HL-60/S4 treated with phorbol 12-myristate 13-acetate at 8.2 ng/mL for 4 days and 3 days (cell line): ENCODE data around the gene AMIGO3.

Experiments
- in situ Hi-C: fragments of 300-500 bp; cut with MboI; formaldehyde crosslinking; loops from 2 replicates; pipeline ENCODE4 v1.15.0; 2022; ENCODE audit warnings: low sequenced_read_pairs

AMIGO3 gene

DNA sequence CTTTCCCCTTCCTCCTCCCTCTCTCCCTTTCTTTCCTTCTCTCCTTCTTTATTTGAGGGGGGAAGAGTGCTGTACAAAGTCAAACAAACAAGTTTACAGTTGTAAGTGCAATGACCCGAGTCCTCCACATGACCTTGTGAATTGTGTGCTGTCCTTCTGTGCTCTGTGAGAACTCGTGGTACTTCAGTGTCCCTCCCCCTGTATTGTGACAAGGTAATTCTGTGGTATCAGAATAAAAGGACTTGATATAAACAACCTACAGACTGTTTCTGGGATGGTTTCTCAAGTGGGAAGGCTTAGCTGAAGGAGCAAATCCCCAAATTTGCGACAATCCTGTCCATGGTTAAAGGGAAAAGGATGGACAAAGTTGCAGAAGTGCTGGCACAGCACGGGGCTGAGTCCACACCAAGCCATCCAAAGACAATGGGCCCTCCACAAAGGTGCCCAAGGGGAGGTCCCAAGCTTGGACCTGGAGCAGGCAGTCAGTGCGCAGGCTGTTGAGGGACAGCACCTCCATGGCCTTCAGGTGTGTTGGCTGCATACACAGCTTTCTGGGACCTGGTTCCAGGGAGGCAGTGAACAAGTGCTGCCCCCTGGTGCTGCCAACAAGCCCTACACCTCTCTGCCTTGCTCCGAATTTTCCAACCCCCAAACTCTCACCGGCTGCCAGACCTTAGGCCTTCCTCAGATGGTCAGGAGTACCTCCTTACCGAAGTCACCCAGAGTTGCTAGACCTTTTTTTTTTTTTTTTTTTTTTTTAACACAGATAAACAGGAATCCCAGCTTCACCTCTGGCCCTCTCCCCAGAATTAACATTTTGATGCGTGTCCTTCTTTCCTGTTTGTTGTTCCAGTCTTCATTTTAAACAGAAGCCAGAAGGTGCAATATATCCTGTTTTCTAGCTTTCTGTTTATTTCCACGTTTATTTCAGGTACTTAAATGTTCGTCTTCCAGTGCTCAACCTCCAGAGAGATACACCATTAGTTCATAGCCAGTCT is 47.9 kb downstream of the AMIGO3 start:
- in situ Hi-C loops = loop anchor here (25.0 kb wide), 1 partner anchor 109 kb away; the partner anchor contains the start of gene BSN

DNA sequence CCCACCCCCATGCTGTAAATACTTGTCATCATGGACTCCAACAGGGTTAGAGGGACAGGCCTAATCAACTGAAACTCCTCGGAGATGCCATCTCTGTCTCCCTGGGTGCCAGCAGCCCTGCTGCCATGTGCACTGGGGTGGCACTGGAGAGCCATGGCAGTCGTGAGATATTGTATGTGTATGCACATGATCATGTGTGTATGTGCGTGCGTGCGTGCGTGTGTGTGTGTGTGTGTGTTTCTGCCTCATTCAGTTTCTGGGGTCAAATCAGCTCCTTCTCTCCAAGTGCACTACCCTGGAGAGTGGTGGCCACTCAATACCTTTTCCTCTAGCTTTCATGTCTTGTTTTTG is 48.6 kb downstream of the AMIGO3 start:
- in situ Hi-C loops = loop anchor here (25.0 kb wide), 1 partner anchor 109 kb away; the partner anchor contains the start of gene BSN

DNA sequence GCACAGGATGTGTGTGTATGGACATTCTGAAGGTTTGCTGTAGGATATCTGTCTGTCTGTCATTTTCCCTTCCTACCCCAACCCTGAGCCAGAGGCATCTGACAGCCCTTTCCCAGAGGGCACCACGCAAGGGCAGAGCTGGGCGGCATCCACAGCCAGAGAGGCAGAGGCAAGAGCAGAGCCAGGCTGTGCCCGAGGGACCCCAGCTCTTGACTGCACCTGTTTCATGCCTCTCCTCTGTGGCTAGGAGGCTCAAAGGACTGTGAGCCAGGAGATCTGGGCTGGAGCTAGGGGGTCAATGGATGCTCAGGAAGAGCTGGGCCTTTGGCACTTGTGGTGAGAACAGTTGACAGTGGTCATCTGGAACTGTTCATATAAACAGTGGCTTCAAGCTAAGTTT is 50.1 kb downstream of the AMIGO3 start:
- in situ Hi-C loops = loop anchor here (25.0 kb wide), 1 partner anchor 107 kb away; the partner anchor contains the start of gene BSN

DNA sequence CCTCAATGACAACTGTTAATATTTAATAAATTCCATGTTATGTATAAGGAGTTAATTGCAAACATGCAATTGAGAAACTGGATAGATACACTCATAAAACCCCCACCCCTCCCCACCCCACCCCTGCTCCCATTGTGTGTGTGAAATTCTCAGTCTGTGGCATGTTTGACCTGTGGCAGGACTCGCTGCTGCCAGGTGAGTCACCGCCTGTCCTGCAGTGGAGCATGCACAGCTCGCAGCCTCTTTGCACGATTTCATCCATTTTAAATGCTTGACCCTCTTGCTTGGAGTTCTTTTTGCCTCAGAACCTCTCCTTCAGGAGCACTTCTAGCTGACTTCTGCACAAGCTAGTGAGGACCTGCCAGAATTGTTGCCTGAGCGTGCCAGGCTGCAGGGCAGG is 50.6 kb downstream of the AMIGO3 start:
- in situ Hi-C loops = loop anchor here (25.0 kb wide), 1 partner anchor 107 kb away; the partner anchor contains the start of gene BSN

DNA sequence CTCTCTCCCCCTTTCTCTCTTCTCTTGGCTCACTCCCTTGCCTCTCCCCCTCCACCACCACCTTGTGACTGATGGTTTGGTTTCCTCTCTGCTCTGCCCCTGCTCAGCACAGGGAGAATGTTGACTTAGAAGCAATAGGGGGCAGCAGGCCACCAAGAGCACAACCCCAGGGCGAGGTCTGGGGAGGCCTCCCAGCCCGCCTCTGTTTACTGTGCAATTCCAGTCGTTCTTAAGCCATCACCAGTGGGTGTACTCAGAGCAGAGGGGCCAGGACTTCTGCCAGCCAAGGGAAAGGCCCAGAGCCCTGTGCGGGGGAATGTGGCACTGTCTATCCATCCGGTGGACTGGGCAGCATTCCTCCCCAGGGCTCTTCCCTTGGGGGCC is 51.1 kb downstream of the AMIGO3 start:
- in situ Hi-C loops = loop anchor here (25.0 kb wide), 1 partner anchor 106 kb away; the partner anchor contains the start of gene BSN

DNA sequence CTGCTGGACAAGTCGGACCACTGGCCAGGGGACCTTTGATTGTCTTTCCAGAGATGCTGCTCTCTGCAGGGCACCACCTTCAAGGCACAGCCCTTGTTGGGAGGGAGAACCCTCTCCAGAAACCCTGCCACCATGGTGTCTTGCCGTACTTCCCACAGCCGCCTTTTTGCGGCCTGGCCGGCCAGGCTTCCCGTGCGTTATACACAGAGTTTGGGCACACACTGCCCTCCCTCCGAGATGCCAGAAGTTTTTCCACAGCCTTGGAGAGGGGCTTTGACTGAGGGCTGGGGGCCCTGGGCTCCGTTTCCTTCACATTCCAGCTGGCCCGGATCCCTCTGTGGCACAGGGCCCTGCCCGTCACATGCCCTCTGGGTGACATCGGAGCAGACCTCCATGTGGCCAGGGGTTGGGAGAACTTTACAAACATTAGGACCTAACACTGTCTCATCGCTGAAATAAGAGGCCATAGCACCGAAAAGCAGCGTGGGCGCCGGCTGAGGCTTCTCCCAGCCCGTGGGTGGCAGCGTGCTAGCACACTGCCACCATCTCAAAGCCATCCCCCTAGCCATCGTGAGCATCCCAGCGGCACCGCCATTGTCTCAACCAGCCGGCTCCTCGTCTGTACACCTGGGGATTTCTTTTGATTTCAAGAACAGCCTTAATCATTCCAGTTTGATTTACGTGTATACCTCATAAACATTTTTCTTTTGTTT is 51.6 kb downstream of the AMIGO3 start:
- in situ Hi-C loops = loop anchor here (25.0 kb wide), 1 partner anchor 106 kb away; the partner anchor contains the start of gene BSN
